Thyroid gland (tissue), 4 donors: ENCODE data around the gene SMCHD1.
"Not testable (repeated sequence)": the region's sequence is repeated elsewhere in the genome, so short reads cannot be mapped to it uniquely, and the experiment has no call there.

ENCODE experiments used
- CTCF ChIP-seq, 6 experiments: fragments of 200-600 bp in 3 of 6; fragments of 450-650 bp in 3 of 6; sonication (generic) in 3 of 6; IDR thresholded peaks; one replicate each; pipeline ENCODE4 v1.5.1; 2016 to 2019; ENCODE audit warnings: antibody characterized with exemption in 6 of 6, mild to moderate bottlenecking in 2 of 6, inconsistent platforms in 1 of 6, moderate library complexity in 1 of 6
- POLR2A ChIP-seq, 2 donors: fragments of 450-650 bp; IDR thresholded peaks; one replicate each; pipeline ENCODE4 v1.6.1; 2017; ENCODE audit warnings: antibody characterized with exemption in 2 of 2, mild to moderate bottlenecking in 2 of 2, moderate library complexity in 1 of 2

DNA sequence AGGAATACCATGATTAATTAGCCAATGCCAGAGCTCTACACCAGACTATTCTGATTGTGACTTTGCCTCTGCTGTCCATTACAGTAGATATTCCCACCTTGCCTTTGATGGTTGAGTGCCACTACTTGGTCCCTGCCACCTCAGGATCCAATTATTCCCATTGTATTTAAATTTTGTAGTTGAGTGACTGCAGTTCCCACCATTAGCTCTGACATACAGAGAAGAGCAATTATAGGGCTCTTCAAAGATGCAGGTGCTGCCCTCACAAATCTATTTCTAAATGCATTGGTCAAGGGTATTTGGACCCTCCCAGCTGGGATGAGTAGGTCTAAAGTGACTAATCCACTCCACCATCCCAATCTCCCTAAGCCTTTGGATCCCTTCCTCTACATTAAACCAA, 181.8 kb downstream of the SMCHD1 start:
- not testable (repeated sequence) for TF ChIP-seq CTCF, POLR2A (IDR thresholded peaks at IDR 0.05)
